ENCODE measurements around the gene THEMIS.

- TF ChIP-seq YY1 (IDR thresholded peaks at IDR 0.05; ENCODE audit: insufficient read depth, insufficient read length) (no peak), SUZ12 (IDR thresholded peaks at IDR 0.05; ENCODE audit: extremely low read depth, insufficient read depth, insufficient read length) (no peak), ZNF274 (IDR thresholded peaks at IDR 0.05; ENCODE audit: low read depth, low read length) (no peak)
These were observed 34.1 kb downstream of the THEMIS start for GRCh38 chr6:127866766-127867165.
